HepG2 (cell line): ENCODE results near the gene RAB11FIP2. TPM values are rescaled to one million over a fixed set of nuclear protein-coding genes. Genes with fewer than 3 reads are reported as not detected.

ENCODE experiments used
- ATAC-seq: fragments of 200-7000 bp; cut with Tn5 transposase; 3 replicates; pipeline ENCODE4 v1.9.1; 2020; ENCODE audit warnings: mild to moderate bottlenecking, moderate library complexity
- BruUV-seq: library from RNA; stranded (reverse); fragments of 400-500 nt; replicated peaks from 2 replicates; lab custom pipeline; 2021; lab: Mats Ljungman, UMichigan
- CTCF ChIA-PET: fragments of 300-600 bp; formaldehyde crosslinking; extraction: SDS; loops from one replicate; lab custom pipeline; 2021; ENCODE audit warnings: low total read pairs, inconsistent platforms, low intra/inter-chr PET ratio; lab: Yijun Ruan, JAX
- POLR2A ChIA-PET: fragments of 350-600 bp; sonication (Branson Sonifier 250); formaldehyde crosslinking; loops from one replicate; lab custom pipeline; 2020; ENCODE audit warnings: antibody characterized with exemption, inconsistent platforms; lab: Yijun Ruan, JAX
- DNase-seq: peaks from one replicate; pipeline ENCODE4 v3.0.0-alpha.2; 2015; ENCODE audit warnings: low spot score
- FAIRE-seq: peaks from 3 replicates; lab custom pipeline; 2011; peaks lifted over from hg19 to GRCh38; lab: Jason Lieb, UNC
- H2AFZ ChIP-seq: one replicate; pipeline ENCODE4 v1.6.1; 2011; ENCODE audit warnings: low read length, inconsistent platforms
- H3K27ac ChIP-seq: fragments of 300-600 bp; 3 replicates; pipeline ENCODE4 v1.8.0; 2011; ENCODE audit warnings: mixed run types, mild to moderate bottlenecking, mixed read lengths, low read length, inconsistent platforms; ENCODE audit not compliant: insufficient read depth; ENCODE audit errors: extremely low read length
- H3K27me3 ChIP-seq, 2 experiments: fragments of 200-600 bp in 1 of 2; 2 replicates in 1 of 2; 3 replicates in 1 of 2; pipeline versions ENCODE4 v1.6.0 to v1.8.0; 2011; ENCODE audit warnings: low read length in 2 of 2, mild to moderate bottlenecking in 2 of 2, moderate library complexity in 2 of 2, inconsistent platforms in 1 of 2; ENCODE audit not compliant: insufficient read depth in 2 of 2, control insufficient read depth in 1 of 2
- H3K36me3 ChIP-seq, 2 experiments: fragments of 200-600 bp in 1 of 2; replicated peaks in 1 of 2; 2 replicates in 1 of 2; 3 replicates in 1 of 2; pipeline versions ENCODE4 v1.5.1 to v1.8.0; 2011; ENCODE audit warnings: low read length in 2 of 2, inconsistent platforms in 1 of 2; ENCODE audit not compliant: insufficient read depth in 2 of 2, control insufficient read depth in 1 of 2
- H3K4me1 ChIP-seq: 2 replicates; pipeline ENCODE4 v1.5.1; 2012; ENCODE audit warnings: low read length, inconsistent platforms; ENCODE audit not compliant: insufficient read depth
- H3K4me2 ChIP-seq: 2 replicates; pipeline ENCODE4 v1.6.0; 2011; ENCODE audit warnings: low read depth, low read length, inconsistent platforms
- H3K4me3 ChIP-seq, 3 experiments: fragments of 200-600 bp in 1 of 3; sonication (generic), shearing (Covaris generic) in 1 of 3; replicated peaks in 1 of 3; 2 replicates each; pipeline ENCODE4 v1.5.1; 2011 to 2016; ENCODE audit warnings: low read length in 3 of 3, inconsistent platforms in 2 of 3, low read depth in 2 of 3, mild to moderate bottlenecking in 2 of 3, control low read depth in 1 of 3, mixed read lengths in 1 of 3; ENCODE audit not compliant: insufficient read depth in 1 of 3
- H3K79me2 ChIP-seq: one replicate; pipeline ENCODE4 v1.6.1; 2011; ENCODE audit warnings: low read length, inconsistent platforms; ENCODE audit not compliant: insufficient read depth
- H3K9ac ChIP-seq: 2 replicates; pipeline ENCODE4 v1.6.0; 2011; ENCODE audit warnings: mild to moderate bottlenecking, low read depth, low read length, inconsistent platforms; ENCODE audit not compliant: insufficient read depth
- H3K9me3 ChIP-seq: 2 replicates; pipeline ENCODE4 v1.5.1; 2012; ENCODE audit warnings: mild to moderate bottlenecking, low read length
- H4K20me1 ChIP-seq: 2 replicates; pipeline ENCODE4 v1.6.0; 2011; ENCODE audit warnings: inconsistent platforms, mild to moderate bottlenecking, low read length, moderate library complexity; ENCODE audit not compliant: insufficient read depth
- ETV6 ChIP-seq: sonication (generic); formaldehyde crosslinking; conservative IDR thresholded peaks from 2 replicates; pipeline ENCODE4 v1.4.0; 2020; ENCODE audit warnings: missing genetic modification reagents
- HDAC1 ChIP-seq: sonication (generic); formaldehyde crosslinking; IDR thresholded peaks from 2 replicates; pipeline ENCODE4 v1.5.1; 2020; ENCODE audit warnings: mild to moderate bottlenecking, missing genetic modification reagents
- HOXA9 ChIP-seq: sonication (generic); formaldehyde crosslinking; IDR thresholded peaks from 2 replicates; pipeline ENCODE4 v1.8.1; 2022; ENCODE audit warnings: missing genetic modification reagents, mild to moderate bottlenecking, moderate library complexity, borderline replicate concordance
- MED8 ChIP-seq: sonication (generic); formaldehyde crosslinking; IDR thresholded peaks from 2 replicates; pipeline ENCODE4 v1.8.1; 2023; ENCODE audit warnings: mild to moderate bottlenecking, missing genetic modification reagents; ENCODE audit not compliant: insufficient replicate concordance
- SKIL ChIP-seq: sonication (generic); formaldehyde crosslinking; IDR thresholded peaks from 2 replicates; pipeline ENCODE4 v1.8.0; 2022; ENCODE audit warnings: missing genetic modification reagents, mild to moderate bottlenecking, moderate library complexity, borderline replicate concordance
- ZNF512 ChIP-seq: sonication (generic); formaldehyde crosslinking; IDR thresholded peaks from 2 replicates; pipeline ENCODE4 v1.4.0; 2020; ENCODE audit warnings: mild to moderate bottlenecking, missing genetic modification reagents
- WGBS: methylation state at CpG from one replicate; pipeline ENCODE4 v1.1.6; 2017; ENCODE audit warnings: low lambda C conversion rate; 5-methylcytosine and 5-hydroxymethylcytosine counted together
- in situ Hi-C: cut with HindIII; loops from 2 replicates; pipeline ENCODE4 v1.10.0; 2017; ENCODE audit warnings: low pct_unique_long_range_greater_than_20kb; ENCODE audit not compliant: extremely low pct_ligation_motif_present
- intact Hi-C: fragments of 100-400 bp; cut with micrococcal nuclease; formaldehyde crosslinking; loops from one replicate; pipeline ENCODE4 v1.10.0; 2022; ENCODE audit not compliant: unreplicated experiment
- polyA plus RNA-seq, 8 experiments: library from polyadenylated mRNA; depleted of rRNA in 3 of 8; stranded (reverse) in 7 of 8; unstranded in 1 of 8; fragments of >200 nt; fragmentation: Illumina TruSeq in 4 of 8; extraction: Trizol in 4 of 8; gene quantifications; 2 replicates each; pipeline versions ENCODE4 v1.2.1 to v1.2.3, GENCODE V29; 2011 to 2016; ENCODE audit warnings: low read depth in 4 of 8, missing spikeins in 1 of 8, mixed read lengths in 1 of 8; ENCODE audit not compliant: insufficient read depth in 1 of 8
- total RNA-seq, 5 experiments: library from RNA; depleted of rRNA; stranded (reverse); fragments of >200 nt; fragmentation: Illumina TruSeq; extraction: Trizol; gene quantifications; 2 replicates each; pipeline ENCODE4 v1.2.3, GENCODE V29; 2016; ENCODE audit warnings: low read depth in 1 of 5
- TF ChIP-seq, protein P1 (sequence below): sonication (generic); formaldehyde crosslinking; IDR thresholded peaks from 2 replicates; pipeline ENCODE4 v1.5.0; 2020; ENCODE audit warnings: missing genetic modification reagents
- TF ChIP-seq, protein P2 (sequence below): sonication (generic); formaldehyde crosslinking; IDR thresholded peaks from 2 replicates; pipeline ENCODE4 v1.4.0; 2020; ENCODE audit warnings: missing genetic modification reagents

Gene RAB11FIP2
- total and polyA plus RNA-seq, 2 of the 13 experiments (the other 11 are each of a cell fraction or from before 2014, with no cell fraction given): 4.7 to 13.0 TPM

DNA sequence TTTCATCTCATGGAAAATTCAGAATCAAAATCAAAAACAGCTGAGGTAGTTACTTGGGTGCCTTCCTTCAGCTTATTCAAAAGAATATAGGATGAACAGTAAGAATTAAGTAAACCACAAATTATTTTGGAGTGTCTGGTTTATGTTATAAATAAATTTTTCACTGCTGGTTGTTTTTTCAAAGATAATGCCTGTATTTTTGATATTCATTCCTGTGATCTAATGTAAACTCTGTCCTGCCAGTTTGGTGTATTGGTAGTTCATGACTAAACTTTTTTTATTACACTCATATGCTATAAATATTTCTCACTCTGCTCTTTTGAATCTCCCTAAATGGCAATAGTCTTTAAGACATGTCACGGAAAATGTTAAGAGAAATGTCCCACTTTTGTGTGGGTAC is 11.6 kb upstream of the RAB11FIP2 start:
- intact Hi-C loops: no loop called here
- no peak for ATAC-seq
- Histone ChIP-seq H2AFZ (no peak overlapping the region), H3K79me2 (no peaks in the 10 kb centered on the region), H3K9me3 (no peaks in the 10 kb centered on the region), H3K9ac (no peak overlapping the region), H3K4me1 (peaks cover 12% of the 10 kb centered on the region), H4K20me1 (no peaks in the 10 kb centered on the region), H3K4me3 (no peak overlapping the region), H3K4me2 (no peak overlapping the region), H3K27ac (no peak overlapping the region), H3K36me3 (no peaks in the 10 kb centered on the region), H3K27me3 (no peaks in the 10 kb centered on the region)
- BruUV-seq: no TSS peak
- no peak for TF ChIP-seq MED8 (CRISPR knock-in tag)
- no peak for TF ChIP-seq SKIL (CRISPR knock-in tag)
- TF ChIP-seq, protein P1, sequence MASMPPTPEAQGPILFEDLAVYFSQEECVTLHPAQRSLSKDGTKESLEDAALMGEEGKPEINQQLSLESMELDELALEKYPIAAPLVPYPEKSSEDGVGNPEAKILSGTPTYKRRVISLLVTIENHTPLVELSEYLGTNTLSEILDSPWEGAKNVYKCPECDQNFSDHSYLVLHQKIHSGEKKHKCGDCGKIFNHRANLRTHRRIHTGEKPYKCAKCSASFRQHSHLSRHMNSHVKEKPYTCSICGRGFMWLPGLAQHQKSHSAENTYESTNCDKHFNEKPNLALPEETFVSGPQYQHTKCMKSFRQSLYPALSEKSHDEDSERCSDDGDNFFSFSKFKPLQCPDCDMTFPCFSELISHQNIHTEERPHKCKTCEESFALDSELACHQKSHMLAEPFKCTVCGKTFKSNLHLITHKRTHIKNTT (CRISPR knock-in tag): no peak
- no peak for TF ChIP-seq HDAC1 (CRISPR knock-in tag)
- WGBS: 91% methylated on average over 1 of the region's 1 CpG
- ChIA-PET CTCF (no interaction called here), POLR2A (no interaction called here)
- DNase-seq: no peak
- FAIRE-seq: no peak
- in situ Hi-C loops: no loop called here

- H4K20me1 ChIP-seq: no peaks in the 10 kb centered on the region
- H3K36me3 ChIP-seq: no peaks in the 10 kb centered on the region
- intact Hi-C loops: no loop called here
- no peaks in the 10 kb centered on the region for H3K9me3 ChIP-seq
- no TSS peak for BruUV-seq
- CTCF ChIA-PET: no interaction called here
- no peaks in the 10 kb centered on the region for H3K79me2 ChIP-seq
- H3K27me3 ChIP-seq: no peaks in the 10 kb centered on the region
- H3K9ac ChIP-seq: no peak overlapping the region
- in situ Hi-C loops: no loop called here
- 59% methylated on average over 4 of the region's 4 CpGs for WGBS
- no peak overlapping the region for H3K27ac ChIP-seq
- H2AFZ ChIP-seq: no peak overlapping the region
- no peak for ATAC-seq
- peaks cover 2% of the 10 kb centered on the region for H3K4me1 ChIP-seq
- H3K4me2 ChIP-seq: no peak overlapping the region
- no peak for FAIRE-seq
- no peak overlapping the region for H3K4me3 ChIP-seq
- DNase-seq: no peak
- POLR2A ChIA-PET: no interaction called here
- no peak for TF ChIP-seq ETV6 (CRISPR knock-in tag)
- no peak for TF ChIP-seq ZNF512 (CRISPR knock-in tag)
- no peak for TF ChIP-seq HOXA9
- TF ChIP-seq, protein P2, sequence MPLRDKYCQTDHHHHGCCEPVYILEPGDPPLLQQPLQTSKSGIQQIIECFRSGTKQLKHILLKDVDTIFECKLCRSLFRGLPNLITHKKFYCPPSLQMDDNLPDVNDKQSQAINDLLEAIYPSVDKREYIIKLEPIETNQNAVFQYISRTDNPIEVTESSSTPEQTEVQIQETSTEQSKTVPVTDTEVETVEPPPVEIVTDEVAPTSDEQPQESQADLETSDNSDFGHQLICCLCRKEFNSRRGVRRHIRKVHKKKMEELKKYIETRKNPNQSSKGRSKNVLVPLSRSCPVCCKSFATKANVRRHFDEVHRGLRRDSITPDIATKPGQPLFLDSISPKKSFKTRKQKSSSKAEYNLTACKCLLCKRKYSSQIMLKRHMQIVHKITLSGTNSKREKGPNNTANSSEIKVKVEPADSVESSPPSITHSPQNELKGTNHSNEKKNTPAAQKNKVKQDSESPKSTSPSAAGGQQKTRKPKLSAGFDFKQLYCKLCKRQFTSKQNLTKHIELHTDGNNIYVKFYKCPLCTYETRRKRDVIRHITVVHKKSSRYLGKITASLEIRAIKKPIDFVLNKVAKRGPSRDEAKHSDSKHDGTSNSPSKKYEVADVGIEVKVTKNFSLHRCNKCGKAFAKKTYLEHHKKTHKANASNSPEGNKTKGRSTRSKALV (CRISPR knock-in tag): no peak
Measured at GRCh38 chr10:118057361-118057760, 10.6 kb upstream of the RAB11FIP2 start.
